H9 (cell line): ENCODE measurements around the gene WDR89. TPM values are rescaled to one million over a fixed set of nuclear protein-coding genes. Genes with fewer than 3 reads are reported as not detected.

Experiments
- DNase-seq: peaks from one replicate; pipeline ENCODE4 v3.0.0-alpha.2; 2017
- H2AFZ ChIP-seq: one replicate; pipeline ENCODE4 v1.6.1; 2013; ENCODE audit warnings: mild to moderate bottlenecking, low read length, control low read depth, moderate library complexity
- H2AK5ac ChIP-seq: 2 replicates; pipeline ENCODE4 v1.6.1; 2013; ENCODE audit warnings: low read length, control low read depth, mixed read lengths; ENCODE audit not compliant: insufficient read length
- H2BK120ac ChIP-seq: one replicate; pipeline ENCODE4 v1.6.1; 2013; ENCODE audit warnings: low read depth, mild to moderate bottlenecking, low read length, control low read depth, inconsistent platforms; ENCODE audit not compliant: poor library complexity, severe bottlenecking
- H2BK12ac ChIP-seq: 2 replicates; pipeline ENCODE4 v1.6.1; 2013; ENCODE audit warnings: low read length, control low read depth, mixed read lengths, low read depth; ENCODE audit not compliant: insufficient read length
- H2BK15ac ChIP-seq: 2 replicates; pipeline ENCODE4 v1.6.1; 2013; ENCODE audit warnings: low read depth, low read length, control low read depth
- H2BK20ac ChIP-seq: one replicate; pipeline ENCODE4 v1.6.1; 2013; ENCODE audit warnings: low read depth, mild to moderate bottlenecking, low read length, control low read depth, inconsistent platforms; ENCODE audit not compliant: poor library complexity, severe bottlenecking
- H2BK5ac ChIP-seq: 2 replicates; pipeline ENCODE4 v1.6.1; 2013; ENCODE audit warnings: low read length, control low read depth, mixed read lengths; ENCODE audit not compliant: insufficient read length
- H3K14ac ChIP-seq: 2 replicates; pipeline ENCODE4 v1.6.1; 2013; ENCODE audit warnings: low read length, control low read depth; ENCODE audit not compliant: insufficient read depth
- H3K18ac ChIP-seq: 2 replicates; pipeline ENCODE4 v1.6.1; 2013; ENCODE audit warnings: low read depth, mild to moderate bottlenecking, mixed read lengths, low read length, control low read depth; ENCODE audit not compliant: insufficient read length
- H3K23ac ChIP-seq: 2 replicates; pipeline ENCODE4 v1.6.1; 2013; ENCODE audit warnings: low read length, control low read depth, mixed read lengths, low read depth; ENCODE audit not compliant: insufficient read length
- H3K23me2 ChIP-seq: 2 replicates; pipeline ENCODE4 v1.6.1; 2013; ENCODE audit warnings: low read depth, mild to moderate bottlenecking, mixed read lengths, low read length, control low read depth; ENCODE audit not compliant: insufficient read length, poor library complexity, severe bottlenecking
- H3K27ac ChIP-seq: 2 replicates; pipeline ENCODE4 v1.5.1; 2013; ENCODE audit warnings: low read length, control low read depth, mixed read lengths, low read depth; ENCODE audit not compliant: insufficient read length
- H3K27me3 ChIP-seq: 2 replicates; pipeline ENCODE4 v1.6.1; 2013; ENCODE audit warnings: low read length, control low read depth, inconsistent platforms; ENCODE audit not compliant: insufficient read depth
- H3K4ac ChIP-seq: 2 replicates; pipeline ENCODE4 v1.6.1; 2013; ENCODE audit warnings: low read depth, mild to moderate bottlenecking, control low read depth, inconsistent platforms, low read length, moderate library complexity
- H3K4me1 ChIP-seq: 2 replicates; pipeline ENCODE4 v1.6.1; 2013; ENCODE audit warnings: low read length, control low read depth, inconsistent platforms; ENCODE audit not compliant: insufficient read depth
- H3K4me2 ChIP-seq: 2 replicates; pipeline ENCODE4 v1.6.1; 2013; ENCODE audit warnings: low read length, control low read depth, mixed read lengths; ENCODE audit not compliant: insufficient read length, insufficient read depth
- H3K56ac ChIP-seq: 2 replicates; pipeline ENCODE4 v1.6.1; 2013; ENCODE audit warnings: low read depth, mild to moderate bottlenecking, mixed read lengths, low read length, control low read depth; ENCODE audit not compliant: insufficient read length
- H3K79me1 ChIP-seq: 2 replicates; pipeline ENCODE4 v1.6.1; 2013; ENCODE audit warnings: low read depth, mild to moderate bottlenecking, moderate library complexity, low read length, control low read depth, inconsistent platforms; ENCODE audit not compliant: insufficient read depth, poor library complexity, severe bottlenecking
- H3K79me2 ChIP-seq: 2 replicates; pipeline ENCODE4 v1.6.1; 2013; ENCODE audit warnings: low read length, control low read depth, inconsistent platforms; ENCODE audit not compliant: insufficient read depth
- H3K9ac ChIP-seq: 2 replicates; pipeline ENCODE4 v1.6.1; 2013; ENCODE audit warnings: low read length, control low read depth, mixed read lengths; ENCODE audit not compliant: insufficient read length; ENCODE audit errors: extremely low read depth
- H3K9me3 ChIP-seq: one replicate; pipeline ENCODE4 v1.6.1; 2013; ENCODE audit warnings: low read depth, low read length, inconsistent platforms; ENCODE audit not compliant: control insufficient read depth
- H3T11ph ChIP-seq: one replicate; pipeline ENCODE4 v1.6.1; 2013; ENCODE audit warnings: mild to moderate bottlenecking, low read length, control low read depth, inconsistent platforms
- H4K20me1 ChIP-seq: one replicate; pipeline ENCODE4 v1.6.1; 2013; ENCODE audit not compliant: control insufficient read depth, insufficient read length, insufficient read depth
- H4K5ac ChIP-seq: 2 replicates; pipeline ENCODE4 v1.6.1; 2013; ENCODE audit warnings: low read depth, mild to moderate bottlenecking, mixed read lengths, low read length, control low read depth; ENCODE audit not compliant: insufficient read length
- H4K8ac ChIP-seq: replicated peaks from 2 replicates; pipeline ENCODE4 v1.6.1; 2013; ENCODE audit warnings: low read length, control low read depth, mixed read lengths, low read depth; ENCODE audit not compliant: insufficient read length
- H4K91ac ChIP-seq: 2 replicates; pipeline ENCODE4 v1.6.1; 2013; ENCODE audit warnings: low read depth, mild to moderate bottlenecking, moderate library complexity, mixed read lengths, low read length, control low read depth; ENCODE audit not compliant: insufficient read length
- H3K27ac Mint-ChIP-seq, 3 experiments: 2 replicates in 2 of 3; 3 replicates in 1 of 3; pipeline ENCODE4 v1.8.0; 2020 to 2021; ENCODE audit warnings: mixed read lengths in 3 of 3, mild to moderate bottlenecking in 1 of 3, moderate library complexity in 1 of 3
- H3K27me3 Mint-ChIP-seq: 2 replicates; pipeline ENCODE4 v1.8.0; 2021; ENCODE audit warnings: low read depth, mild to moderate bottlenecking, moderate library complexity, mixed read lengths
- H3K36me3 Mint-ChIP-seq, 3 experiments: 2 replicates in 2 of 3; 3 replicates in 1 of 3; pipeline ENCODE4 v1.8.0; 2020 to 2021; ENCODE audit warnings: low read depth in 3 of 3, mixed read lengths in 3 of 3; ENCODE audit not compliant: insufficient read depth in 1 of 3
- H3K4me1 Mint-ChIP-seq, 2 experiments: 2 replicates each; pipeline ENCODE4 v1.8.0; 2020; ENCODE audit warnings: mixed read lengths in 2 of 2
- H3K4me3 Mint-ChIP-seq, 2 experiments: 2 replicates in 1 of 2; 3 replicates in 1 of 2; pipeline ENCODE4 v1.8.0; 2020 to 2021; ENCODE audit warnings: mild to moderate bottlenecking in 2 of 2, mixed read lengths in 2 of 2, moderate library complexity in 1 of 2
- H3K9me3 Mint-ChIP-seq, 2 experiments: 2 replicates in 1 of 2; 3 replicates in 1 of 2; pipeline ENCODE4 v1.8.0; 2020; ENCODE audit warnings: mild to moderate bottlenecking in 2 of 2, mixed read lengths in 2 of 2, moderate library complexity in 1 of 2
- CTCF ChIP-seq: fragments of 200-600 bp; sonication (generic); conservative IDR thresholded peaks from 3 replicates; pipeline ENCODE4 v1.8.0; 2021; ENCODE audit warnings: antibody characterized with exemption, mild to moderate bottlenecking
- WGBS: extraction: QIAGEN DNeasy Blood & Tissue Kit; methylation state at CpG from one replicate; pipeline ENCODE4 v1.1.7; 2013; ENCODE audit warnings: missing lambda C conversion rate, low lambda C conversion rate, mixed read lengths; ENCODE audit not compliant: insufficient read length; ENCODE audit errors: extremely low coverage; 5-methylcytosine and 5-hydroxymethylcytosine counted together
- total RNA-seq: library from RNA; stranded (reverse); gene quantifications from 2 replicates; pipeline ENCODE4 v1.2.1, GENCODE V29; 2021

The WDR89 gene
- total RNA-seq, 1 experiment from 2014 or later: 24.0 TPM

- Mint-ChIP-seq H3K4me3 (no peak overlapping the region), H3K9me3 (no peaks in the 10 kb centered on the region), H3K27me3 (no peaks in the 10 kb centered on the region), H3K27ac (peak overlapping the region in 1 of 3 experiments; percentile 45; a peak in 1 of 7 replicates), H3K4me1 (no peaks in the 10 kb centered on the region), H3K36me3 (peaks cover 18 to 37% (median 30%) of the 10 kb centered on the region in 3 experiments)
- Histone ChIP-seq H2BK20ac (no peak overlapping the region), H4K8ac (no peak overlapping the region), H3K14ac (no peak overlapping the region), H2AK5ac (no peak overlapping the region), H3K56ac (no peak overlapping the region), H3K4me1 (no peaks in the 10 kb centered on the region), H3K27ac (no peak overlapping the region), H4K5ac (no peak overlapping the region), H3K9ac (no peak overlapping the region), H2BK5ac (no peak overlapping the region), H3K9me3 (no peaks in the 10 kb centered on the region), H2BK120ac (no peak overlapping the region), H4K20me1 (no peaks in the 10 kb centered on the region), H3K4me2 (no peak overlapping the region), H3K79me2 (no peaks in the 10 kb centered on the region; the same call in 1 of the 2 replicates), H2BK15ac (no peak overlapping the region), H3K27me3 (no peaks in the 10 kb centered on the region), H3K79me1 (peaks cover 8% of the 10 kb centered on the region), H4K91ac (no peak overlapping the region), H3K23ac (no peak overlapping the region), H2AFZ (no peak overlapping the region), H2BK12ac (no peak overlapping the region), H3K4ac (no peak overlapping the region), H3T11ph (no peak overlapping the region), H3K23me2 (no peaks in the 10 kb centered on the region), H3K18ac (no peak overlapping the region)
- TF ChIP-seq CTCF: no peak
- no peak for DNase-seq
- no CpG with 5 or more reads among the region's 5 CpGs for WGBS
Measured at GRCh38 chr14:63603749-63604277, 37.9 kb downstream of the WDR89 start.
